Neural cell (in vitro differentiated cells): ENCODE results near the gene ARL8A. TPM values are rescaled to one million over a fixed set of nuclear protein-coding genes. Genes with fewer than 3 reads are reported as not detected.
"Not testable (repeated sequence)": the region's sequence is repeated elsewhere in the genome, so short reads cannot be mapped to it uniquely, and the experiment has no call there.

Experiments used
- H2AFZ ChIP-seq: fragments of 200-600, 300-800 bp; sonication (generic), shearing (Covaris generic); 2 replicates; pipeline ENCODE4 v1.6.0; 2014; ENCODE audit warnings: low read depth, mild to moderate bottlenecking, antibody characterized with exemption, low read length, moderate library complexity
- H3F3A ChIP-seq: fragments of 200-600 bp; shearing (Covaris generic); 2 replicates; pipeline ENCODE4 v1.6.1; 2016; ENCODE audit warnings: mild to moderate bottlenecking, moderate library complexity, mixed read lengths, antibody characterized with exemption, low read length; ENCODE audit not compliant: insufficient read depth, poor library complexity, severe bottlenecking
- H3K27ac ChIP-seq: fragments of 200-600, 300-800 bp; sonication (generic), shearing (Covaris generic); 2 replicates; pipeline ENCODE4 v1.5.1; 2014; ENCODE audit warnings: mild to moderate bottlenecking, low read length, moderate library complexity
- H3K27me3 ChIP-seq: fragments of 300-800, 200-600 bp; sonication (generic), shearing (Covaris generic); 2 replicates; pipeline ENCODE4 v1.6.0; 2014; ENCODE audit warnings: mild to moderate bottlenecking, low read depth, low read length, moderate library complexity; ENCODE audit not compliant: insufficient read depth
- H3K36me3 ChIP-seq: fragments of 300-800, 200-600 bp; sonication (generic), shearing (Covaris generic); 2 replicates; pipeline ENCODE4 v1.5.1; 2014; ENCODE audit warnings: mild to moderate bottlenecking, antibody characterized with exemption, low read length, moderate library complexity; ENCODE audit not compliant: insufficient read depth
- H3K4me2 ChIP-seq: fragments of 300-800, 200-600 bp; sonication (generic), shearing (Covaris generic); 2 replicates; pipeline ENCODE4 v1.6.0; 2014; ENCODE audit warnings: mild to moderate bottlenecking, low read length
- H3K4me3 ChIP-seq: fragments of 300-800, 200-600 bp; sonication (generic), shearing (Covaris generic); 2 replicates; pipeline ENCODE4 v1.5.1; 2014; ENCODE audit warnings: mild to moderate bottlenecking, low read length, moderate library complexity
- H3K79me2 ChIP-seq: fragments of 200-600 bp; shearing (Covaris generic); replicated peaks from 2 replicates; pipeline ENCODE4 v1.6.0; 2014; ENCODE audit warnings: mild to moderate bottlenecking, low read length, moderate library complexity; ENCODE audit not compliant: insufficient read depth
- H3K9ac ChIP-seq: fragments of 300-800, 200-600 bp; sonication (generic), shearing (Covaris generic); 2 replicates; pipeline ENCODE4 v1.6.1; 2016; ENCODE audit warnings: mild to moderate bottlenecking, low read length, mixed read lengths
- H3K9me2 ChIP-seq: fragments of 200-600 bp; shearing (Covaris generic); 2 replicates; pipeline ENCODE4 v1.6.1; 2016; ENCODE audit warnings: mild to moderate bottlenecking, low read length, mixed read lengths; ENCODE audit not compliant: insufficient read depth
- H3K9me3 ChIP-seq: fragments of 200-600, 300-800 bp; sonication (generic), shearing (Covaris generic); 2 replicates; pipeline ENCODE4 v1.6.1; 2016; ENCODE audit warnings: mild to moderate bottlenecking, mixed run types, low read length, moderate library complexity, mixed read lengths
- H4K20me1 ChIP-seq: fragments of 200-600 bp; shearing (Covaris generic); 2 replicates; pipeline ENCODE4 v1.6.1; 2016; ENCODE audit warnings: mild to moderate bottlenecking, mixed run types; ENCODE audit not compliant: insufficient read depth
- CTCF ChIP-seq: fragments of 450-650 bp; IDR thresholded peaks from 2 replicates; pipeline ENCODE4 v1.5.1; 2014; ENCODE audit warnings: antibody characterized with exemption, mild to moderate bottlenecking, moderate library complexity; ENCODE audit not compliant: poor library complexity, severe bottlenecking
- EP300 ChIP-seq: fragments of 450-650 bp; conservative IDR thresholded peaks from 2 replicates; pipeline ENCODE4 v1.6.1; 2014; ENCODE audit warnings: antibody characterized with exemption, mild to moderate bottlenecking, moderate library complexity; ENCODE audit not compliant: poor library complexity, severe bottlenecking
- EZH2 ChIP-seq: fragments of 200-600, 300-800 bp; shearing (Covaris generic), sonication (generic); IDR thresholded peaks from 2 replicates; pipeline ENCODE4 v1.6.1; 2014; ENCODE audit warnings: antibody characterized with exemption, low read length, borderline replicate concordance, mild to moderate bottlenecking; ENCODE audit not compliant: insufficient read depth, poor library complexity, severe bottlenecking
- POLR2AphosphoS5 ChIP-seq: IDR thresholded peaks from 2 replicates; pipeline ENCODE4 v1.6.1; 2012
- RAD21 ChIP-seq: fragments of 450-650 bp; conservative IDR thresholded peaks from 2 replicates; pipeline ENCODE4 v1.6.1; 2014; ENCODE audit warnings: antibody characterized with exemption, mild to moderate bottlenecking, moderate library complexity
- SMC3 ChIP-seq: fragments of 450-650 bp; conservative IDR thresholded peaks from 2 replicates; pipeline ENCODE4 v1.6.1; 2014; ENCODE audit warnings: antibody characterized with exemption, mild to moderate bottlenecking, moderate library complexity; ENCODE audit not compliant: poor library complexity
- TAF1 ChIP-seq: IDR thresholded peaks from 2 replicates; pipeline ENCODE4 v1.6.1; 2012; ENCODE audit warnings: low read depth
- polyA plus RNA-seq: library from polyadenylated mRNA; depleted of rRNA; stranded (reverse); fragments of >200 nt; gene quantifications from 2 replicates; pipeline ENCODE4 v1.2.3, GENCODE V29; 2014
- TF ChIP-seq, protein P1 (sequence below): IDR thresholded peaks from 2 replicates; pipeline ENCODE4 v1.6.1; 2012; ENCODE audit warnings: borderline replicate concordance

ARL8A gene
- polyA plus RNA-seq, 1 donor from 2014 or later: 89.4 TPM

DNA sequence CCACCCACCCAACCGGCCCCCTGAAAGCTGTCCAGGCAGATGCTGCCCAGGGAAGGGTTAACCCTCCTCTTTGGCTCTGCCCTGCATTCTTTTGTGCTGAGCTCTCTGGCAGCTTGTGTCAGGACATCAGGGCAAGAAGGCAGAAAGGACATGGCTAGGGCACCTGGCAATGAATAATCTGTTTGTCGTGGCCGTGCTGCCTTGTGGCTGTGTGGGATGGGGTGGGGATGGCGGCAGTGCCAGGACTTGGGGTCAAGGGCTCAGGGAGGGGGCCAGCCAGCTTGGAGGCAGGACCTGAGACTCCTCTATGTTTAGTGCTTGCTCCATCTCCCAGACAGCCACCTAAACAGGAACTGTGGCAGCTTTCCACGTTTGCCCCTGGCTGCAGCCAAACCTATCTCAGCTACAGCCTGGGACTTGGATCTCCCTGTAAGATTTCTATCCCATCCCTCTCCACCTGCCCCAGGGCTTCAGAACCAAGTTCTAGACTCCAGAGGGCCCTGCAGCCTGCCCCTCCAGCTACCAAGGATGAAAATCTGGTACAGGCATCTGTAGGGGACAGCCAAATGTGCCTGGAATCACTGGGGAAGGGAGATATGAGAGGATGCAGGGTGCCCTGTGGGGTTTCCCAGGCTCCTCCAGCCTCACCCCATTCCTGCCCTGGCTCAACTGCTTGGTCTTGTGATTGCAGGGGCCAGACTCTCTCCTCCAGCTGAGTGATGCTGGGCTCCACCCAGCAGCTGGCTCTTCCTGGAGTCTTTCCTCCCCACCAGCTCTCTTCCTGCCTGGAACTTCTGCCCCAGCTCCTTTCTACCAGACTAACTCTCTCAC lies 31.5 kb downstream of the ARL8A start:
- Histone ChIP-seq H3K36me3 (no peaks in the 10 kb centered on the region), H3K9me3 (no peaks in the 10 kb centered on the region), H3K27me3 (no peaks in the 10 kb centered on the region), H2AFZ (no peak overlapping the region), H3K4me2 (no peak overlapping the region), H4K20me1 (no peaks in the 10 kb centered on the region), H3K9ac (no peak overlapping the region), H3K4me3 (no peak overlapping the region), H3K9me2 (no peaks in the 10 kb centered on the region), H3F3A (no peaks in the 10 kb centered on the region), H3K27ac (no peak overlapping the region), H3K79me2 (no peaks in the 10 kb centered on the region)
- no peak for TF ChIP-seq SMC3
- no peak for TF ChIP-seq TAF1
- TF ChIP-seq POLR2AphosphoS5: no peak

DNA sequence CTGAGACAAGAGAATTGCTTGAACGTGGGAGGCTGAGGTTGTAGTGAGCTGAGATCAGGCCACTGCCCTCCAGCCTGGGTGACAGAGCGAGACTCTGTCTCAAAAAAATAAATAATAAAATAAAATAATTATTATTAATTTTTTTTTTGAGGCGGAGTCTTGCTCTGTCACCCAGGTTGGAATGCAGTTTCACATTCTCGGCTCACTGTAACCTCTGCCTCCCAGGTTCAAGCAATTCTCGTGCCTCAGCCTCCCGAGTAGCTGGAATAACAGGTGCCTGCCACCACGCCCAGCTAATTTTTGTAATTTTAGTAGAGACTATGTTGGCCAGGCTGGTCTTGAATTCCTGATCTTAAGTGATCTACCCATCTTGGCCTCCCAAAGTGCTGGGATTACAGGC lies 32.9 kb downstream of the ARL8A start:
- H3F3A ChIP-seq, H3K27ac ChIP-seq, H3K36me3 ChIP-seq, H4K20me1 ChIP-seq, H2AFZ ChIP-seq, H3K79me2 ChIP-seq, H3K27me3 ChIP-seq, H3K9me2 ChIP-seq, H3K4me2 ChIP-seq, H3K4me3 ChIP-seq, H3K9ac ChIP-seq, H3K9me3 ChIP-seq: not testable (repeated sequence)

GRCh38 chr1:202110977-202111376 lies 33.6 kb downstream of the ARL8A start:
- no peak overlapping the region for H3K4me3 ChIP-seq
- no peaks in the 10 kb centered on the region for H3F3A ChIP-seq
- no peak overlapping the region for H3K4me2 ChIP-seq
- no peaks in the 10 kb centered on the region for H3K9me2 ChIP-seq
- no peaks in the 10 kb centered on the region for H3K36me3 ChIP-seq
- no peaks in the 10 kb centered on the region for H3K27me3 ChIP-seq
- H3K9ac ChIP-seq: no peak overlapping the region
- H3K79me2 ChIP-seq: no peaks in the 10 kb centered on the region
- TF ChIP-seq EZH2 (no peak), EP300 (no peak), CTCF (no peak), TAF1 (no peak), SMC3 (no peak), POLR2AphosphoS5 (no peak), RAD21 (no peak)
- TF ChIP-seq, protein P1, sequence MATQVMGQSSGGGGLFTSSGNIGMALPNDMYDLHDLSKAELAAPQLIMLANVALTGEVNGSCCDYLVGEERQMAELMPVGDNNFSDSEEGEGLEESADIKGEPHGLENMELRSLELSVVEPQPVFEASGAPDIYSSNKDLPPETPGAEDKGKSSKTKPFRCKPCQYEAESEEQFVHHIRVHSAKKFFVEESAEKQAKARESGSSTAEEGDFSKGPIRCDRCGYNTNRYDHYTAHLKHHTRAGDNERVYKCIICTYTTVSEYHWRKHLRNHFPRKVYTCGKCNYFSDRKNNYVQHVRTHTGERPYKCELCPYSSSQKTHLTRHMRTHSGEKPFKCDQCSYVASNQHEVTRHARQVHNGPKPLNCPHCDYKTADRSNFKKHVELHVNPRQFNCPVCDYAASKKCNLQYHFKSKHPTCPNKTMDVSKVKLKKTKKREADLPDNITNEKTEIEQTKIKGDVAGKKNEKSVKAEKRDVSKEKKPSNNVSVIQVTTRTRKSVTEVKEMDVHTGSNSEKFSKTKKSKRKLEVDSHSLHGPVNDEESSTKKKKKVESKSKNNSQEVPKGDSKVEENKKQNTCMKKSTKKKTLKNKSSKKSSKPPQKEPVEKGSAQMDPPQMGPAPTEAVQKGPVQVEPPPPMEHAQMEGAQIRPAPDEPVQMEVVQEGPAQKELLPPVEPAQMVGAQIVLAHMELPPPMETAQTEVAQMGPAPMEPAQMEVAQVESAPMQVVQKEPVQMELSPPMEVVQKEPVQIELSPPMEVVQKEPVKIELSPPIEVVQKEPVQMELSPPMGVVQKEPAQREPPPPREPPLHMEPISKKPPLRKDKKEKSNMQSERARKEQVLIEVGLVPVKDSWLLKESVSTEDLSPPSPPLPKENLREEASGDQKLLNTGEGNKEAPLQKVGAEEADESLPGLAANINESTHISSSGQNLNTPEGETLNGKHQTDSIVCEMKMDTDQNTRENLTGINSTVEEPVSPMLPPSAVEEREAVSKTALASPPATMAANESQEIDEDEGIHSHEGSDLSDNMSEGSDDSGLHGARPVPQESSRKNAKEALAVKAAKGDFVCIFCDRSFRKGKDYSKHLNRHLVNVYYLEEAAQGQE: no peak
- H4K20me1 ChIP-seq: no peaks in the 10 kb centered on the region
- no peaks in the 10 kb centered on the region for H3K9me3 ChIP-seq
- H3K27ac ChIP-seq: no peak overlapping the region
- no peak overlapping the region for H2AFZ ChIP-seq
